ENCODE measurements around the gene NNAT.
"Not testable (repeated sequence)": the region's sequence is repeated elsewhere in the genome, so short reads cannot be mapped to it uniquely, and the experiment has no call there.

NNAT gene

DNA sequence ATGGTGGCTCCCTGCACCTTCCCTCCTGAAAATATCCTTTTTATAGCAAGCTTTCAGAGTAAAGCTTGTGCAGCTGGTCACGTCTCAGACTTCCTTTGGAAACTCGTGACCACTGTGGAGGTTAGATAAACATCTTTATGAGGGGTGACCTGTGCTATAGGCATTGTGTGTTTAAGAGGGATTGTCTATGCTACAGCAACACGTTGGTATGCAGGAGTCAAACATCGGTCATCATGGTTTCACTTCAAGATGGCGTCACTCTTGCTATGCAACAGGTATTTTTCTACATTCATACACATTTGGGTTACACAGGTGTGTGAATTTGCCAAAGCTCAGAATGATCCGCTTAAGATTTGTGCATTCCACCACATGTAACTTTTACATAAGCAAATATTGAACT lies 21.2 kb downstream of the NNAT start:
- DNase-seq (ENCODE audit: low read depth) = peak; percentile 82
- TF ChIP-seq, protein P1, sequence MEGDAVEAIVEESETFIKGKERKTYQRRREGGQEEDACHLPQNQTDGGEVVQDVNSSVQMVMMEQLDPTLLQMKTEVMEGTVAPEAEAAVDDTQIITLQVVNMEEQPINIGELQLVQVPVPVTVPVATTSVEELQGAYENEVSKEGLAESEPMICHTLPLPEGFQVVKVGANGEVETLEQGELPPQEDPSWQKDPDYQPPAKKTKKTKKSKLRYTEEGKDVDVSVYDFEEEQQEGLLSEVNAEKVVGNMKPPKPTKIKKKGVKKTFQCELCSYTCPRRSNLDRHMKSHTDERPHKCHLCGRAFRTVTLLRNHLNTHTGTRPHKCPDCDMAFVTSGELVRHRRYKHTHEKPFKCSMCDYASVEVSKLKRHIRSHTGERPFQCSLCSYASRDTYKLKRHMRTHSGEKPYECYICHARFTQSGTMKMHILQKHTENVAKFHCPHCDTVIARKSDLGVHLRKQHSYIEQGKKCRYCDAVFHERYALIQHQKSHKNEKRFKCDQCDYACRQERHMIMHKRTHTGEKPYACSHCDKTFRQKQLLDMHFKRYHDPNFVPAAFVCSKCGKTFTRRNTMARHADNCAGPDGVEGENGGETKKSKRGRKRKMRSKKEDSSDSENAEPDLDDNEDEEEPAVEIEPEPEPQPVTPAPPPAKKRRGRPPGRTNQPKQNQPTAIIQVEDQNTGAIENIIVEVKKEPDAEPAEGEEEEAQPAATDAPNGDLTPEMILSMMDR (IDR thresholded peaks at IDR 0.05; ENCODE audit: control insufficient read depth, extremely low read depth, insufficient read depth) = no peak
- no peak overlapping the region for H3K4me3 ChIP-seq (ENCODE audit: low read depth, low read length)

DNA sequence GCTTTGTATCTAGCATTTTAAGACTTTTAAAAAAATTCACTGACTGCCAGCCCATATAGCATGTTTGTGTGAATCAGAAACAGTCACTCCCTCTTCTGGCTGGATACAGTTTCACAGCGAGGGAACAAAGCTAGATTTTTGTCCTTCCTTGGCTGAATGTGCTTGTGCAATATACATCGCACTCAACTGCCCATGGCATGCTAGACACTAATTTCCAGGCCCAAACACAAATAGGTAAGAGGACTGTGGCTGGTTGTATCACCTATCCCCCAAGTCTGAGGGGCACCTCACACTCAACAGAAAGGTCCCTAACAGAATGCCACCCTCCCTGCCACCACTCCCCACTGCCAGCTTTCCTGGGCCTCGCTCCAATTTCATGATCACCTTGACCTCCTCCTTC lies 22.8 kb downstream of the NNAT start:
- TF ChIP-seq, protein P1 (IDR thresholded peaks at IDR 0.05; ENCODE audit: control insufficient read depth, extremely low read depth, insufficient read depth) = peak; percentile 42
- H3K4me3 ChIP-seq (ENCODE audit: low read depth, low read length) = no peak overlapping the region

DNA sequence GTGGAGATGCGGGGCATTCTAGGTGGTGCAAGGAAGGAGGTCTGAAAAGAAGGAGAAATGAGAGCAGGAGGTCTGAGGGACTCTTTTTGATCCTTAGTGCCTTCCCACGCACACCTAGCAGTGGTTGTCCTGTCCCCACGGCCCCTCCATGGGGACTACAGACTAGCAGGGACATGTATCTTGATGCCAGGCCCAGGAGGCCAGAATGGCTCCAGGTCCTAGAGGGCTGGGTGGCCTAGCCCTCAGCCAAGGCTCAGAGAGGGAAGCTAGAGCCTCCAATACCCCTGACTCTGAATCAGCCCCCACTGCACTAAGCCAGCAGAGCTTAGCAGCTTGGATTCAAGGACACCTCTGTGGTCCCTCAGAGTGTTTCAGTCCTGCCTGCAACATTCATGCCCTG lies 23.3 kb downstream of the NNAT start:
- TF ChIP-seq, protein P1 (IDR thresholded peaks at IDR 0.05; ENCODE audit: control insufficient read depth, extremely low read depth, insufficient read depth) = no peak
- no peak overlapping the region for H3K4me3 ChIP-seq (ENCODE audit: low read depth, low read length)
- DNase-seq (ENCODE audit: low read depth) = no peak

More for the DNA sequence above, 22.8 kb downstream of the NNAT start:
- no peak for DNase-seq (ENCODE audit: low read depth)

DNA sequence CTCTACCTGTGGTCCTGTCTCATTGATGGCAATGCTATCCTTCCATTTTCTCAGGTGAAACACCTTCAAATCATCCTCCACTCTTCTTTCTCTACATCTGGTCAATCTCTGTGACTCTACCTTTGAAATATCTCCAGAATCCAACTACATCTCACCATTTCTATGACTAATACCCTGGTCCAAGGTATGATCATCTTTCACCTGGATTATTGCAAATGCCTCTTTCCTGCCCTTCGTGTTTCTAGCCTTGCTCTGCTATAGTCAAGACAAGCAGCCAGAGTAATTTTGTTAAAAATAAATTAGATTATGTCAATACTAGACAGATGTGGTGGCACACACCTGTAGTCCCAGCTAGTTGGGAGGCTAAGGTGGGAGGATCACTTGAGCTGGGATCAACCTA lies 24.5 kb downstream of the NNAT start:
- DNase-seq (ENCODE audit: low read depth) = no peak
- H3K4me3 ChIP-seq (ENCODE audit: low read depth, low read length) = no peak overlapping the region
- TF ChIP-seq, protein P1 (IDR thresholded peaks at IDR 0.05; ENCODE audit: control insufficient read depth, extremely low read depth, insufficient read depth) = no peak

DNA sequence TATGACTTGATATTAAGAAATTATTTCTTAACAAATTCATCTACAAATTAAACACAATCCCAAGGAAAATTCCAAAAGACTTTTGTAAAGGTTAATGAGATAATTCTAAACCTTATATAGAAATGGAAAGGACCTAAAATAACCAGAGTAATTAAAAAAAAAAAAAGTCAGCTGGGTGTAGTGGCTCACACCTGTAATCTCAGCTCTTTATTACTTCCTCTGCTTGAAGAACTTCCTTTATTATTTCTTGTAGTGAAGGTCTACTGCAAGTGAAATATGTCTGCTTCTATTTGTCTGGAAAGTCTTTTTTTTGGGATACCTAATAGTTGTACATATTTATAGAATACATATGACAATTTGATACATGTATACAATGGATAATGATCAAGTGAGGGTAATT lies 26.9 kb downstream of the NNAT start:
- TF ChIP-seq, protein P1 (IDR thresholded peaks at IDR 0.05; ENCODE audit: control insufficient read depth, extremely low read depth, insufficient read depth) = no peak
- H3K4me3 ChIP-seq (ENCODE audit: low read depth, low read length) = no peak overlapping the region
- no peak for DNase-seq (ENCODE audit: low read depth)

DNA sequence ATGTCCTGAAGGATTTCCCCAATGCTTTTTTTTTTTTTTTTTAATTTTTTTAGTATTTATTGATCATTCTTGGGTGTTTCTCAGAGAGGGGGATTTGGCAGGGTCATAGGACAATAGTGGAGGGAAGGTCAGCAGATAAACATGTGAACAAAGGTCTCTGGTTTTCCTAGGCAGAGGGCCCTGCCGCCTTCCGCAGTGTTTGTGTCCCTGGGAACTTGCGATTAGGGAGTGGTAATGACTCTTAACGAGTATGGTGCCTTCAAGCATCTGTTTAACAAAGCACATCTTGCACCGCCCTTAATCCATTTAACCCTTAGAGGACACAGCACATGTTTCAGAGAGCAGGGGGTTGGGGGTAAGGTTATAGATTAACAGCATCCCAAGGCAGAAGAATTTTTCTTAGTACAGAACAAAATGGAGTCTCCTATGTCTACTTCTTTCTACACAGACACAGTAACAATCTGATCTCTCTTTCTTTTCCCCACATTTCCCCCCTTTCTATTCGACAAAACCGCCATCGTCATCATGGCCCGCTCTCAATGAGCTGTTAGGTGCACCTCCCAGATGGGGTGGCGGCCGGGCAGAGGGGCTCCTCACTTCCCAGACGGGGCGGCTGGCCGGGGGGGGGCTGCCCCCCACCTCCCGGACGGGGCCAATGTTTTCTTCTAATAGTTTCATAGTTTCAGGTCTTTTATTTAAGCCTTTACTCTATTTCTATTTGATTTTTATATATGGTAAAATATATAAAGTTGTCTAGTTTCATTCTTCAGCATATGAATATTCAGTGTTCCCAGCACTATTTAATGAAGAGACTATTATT lies 29.3 kb downstream of the NNAT start:
- not testable (repeated sequence) for H3K4me3 ChIP-seq (ENCODE audit: low read depth, low read length); DNase-seq (ENCODE audit: low read depth)

DNA sequence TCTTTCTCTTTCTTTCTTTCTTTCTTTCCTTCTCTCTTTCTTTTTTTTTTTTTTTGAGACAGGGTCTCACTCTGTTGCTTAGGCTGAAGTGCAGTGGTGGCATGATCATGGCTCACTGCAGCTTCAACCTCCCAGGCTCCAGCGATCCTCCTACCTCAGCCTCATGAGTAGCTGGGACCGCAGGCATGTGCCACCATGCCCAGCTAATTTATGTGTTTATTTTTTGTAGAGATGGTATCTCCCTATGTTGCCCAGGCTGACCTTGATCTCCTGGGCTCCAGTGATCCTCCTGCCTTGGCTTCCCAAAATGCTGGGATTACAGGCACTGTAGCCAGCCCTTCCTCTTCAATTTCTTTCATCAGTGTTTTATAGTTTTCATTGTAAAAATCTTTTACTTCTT lies 30.6 kb downstream of the NNAT start:
- DNase-seq (ENCODE audit: low read depth) = not testable (repeated sequence)

DNA sequence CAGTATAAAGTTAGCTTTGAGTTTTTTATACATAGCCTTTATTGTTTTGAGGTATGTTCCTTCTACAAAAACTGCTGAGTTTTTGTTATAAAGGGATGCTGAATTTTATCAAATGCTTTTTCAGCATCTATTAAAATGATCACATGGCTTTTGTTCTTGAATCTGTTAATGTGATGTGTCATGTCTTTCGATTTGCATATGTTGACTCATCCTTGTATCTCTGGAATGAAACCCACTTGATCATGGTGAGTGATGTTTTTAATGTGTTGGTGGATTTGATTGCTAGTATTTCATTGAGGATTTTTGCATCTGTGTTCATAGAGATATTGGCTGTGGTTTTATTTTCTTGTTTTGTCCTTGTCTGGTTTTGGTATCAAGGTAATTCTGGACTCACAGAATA lies 31.4 kb downstream of the NNAT start:
- no peak for DNase-seq (ENCODE audit: low read depth)
- H3K4me3 ChIP-seq (ENCODE audit: low read depth, low read length) = no peak overlapping the region
- TF ChIP-seq, protein P1 (IDR thresholded peaks at IDR 0.05; ENCODE audit: control insufficient read depth, extremely low read depth, insufficient read depth) = no peak

More for the DNA sequence above, 30.6 kb downstream of the NNAT start:
- H3K4me3 ChIP-seq (ENCODE audit: low read depth, low read length) = not testable (repeated sequence)

DNA sequence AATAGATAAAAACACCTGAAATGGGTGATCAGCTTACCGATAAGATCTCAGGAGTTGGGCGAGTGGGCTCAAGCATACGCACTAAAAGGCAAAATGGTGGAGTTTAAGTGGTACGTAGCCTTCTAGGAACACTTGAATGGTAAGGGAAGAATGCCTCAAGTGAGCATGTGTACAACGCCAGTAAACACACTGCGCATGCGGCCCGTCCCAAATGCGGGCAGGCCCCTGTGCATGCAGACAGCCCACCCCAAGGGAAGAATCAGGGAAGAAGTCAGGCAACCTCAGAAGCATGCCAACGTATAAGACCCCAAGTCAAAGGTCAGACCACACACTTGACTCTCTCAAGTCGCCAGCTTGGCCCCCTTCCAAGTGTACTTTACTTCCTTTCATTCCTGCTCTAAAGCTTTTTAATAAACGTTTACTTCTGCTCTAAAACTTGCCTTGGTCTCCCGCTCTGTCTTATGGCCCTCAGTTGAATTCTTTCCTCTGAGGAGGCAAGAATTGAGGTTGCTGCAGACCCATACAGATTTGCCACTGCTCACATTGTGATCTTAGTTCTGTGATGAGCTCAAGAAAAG lies 33.8 kb downstream of the NNAT start:
- not testable (repeated sequence) for DNase-seq (ENCODE audit: low read depth); H3K4me3 ChIP-seq (ENCODE audit: low read depth, low read length)

Data from LNCaP clone FGC (cell line).